ENCODE measurements around the gene ZBTB20.

The ZBTB20 gene

GRCh38 chr3:114563720-114564119 is 583.4 kb downstream of the ZBTB20 start:
- DNase-seq: no peak

DNA sequence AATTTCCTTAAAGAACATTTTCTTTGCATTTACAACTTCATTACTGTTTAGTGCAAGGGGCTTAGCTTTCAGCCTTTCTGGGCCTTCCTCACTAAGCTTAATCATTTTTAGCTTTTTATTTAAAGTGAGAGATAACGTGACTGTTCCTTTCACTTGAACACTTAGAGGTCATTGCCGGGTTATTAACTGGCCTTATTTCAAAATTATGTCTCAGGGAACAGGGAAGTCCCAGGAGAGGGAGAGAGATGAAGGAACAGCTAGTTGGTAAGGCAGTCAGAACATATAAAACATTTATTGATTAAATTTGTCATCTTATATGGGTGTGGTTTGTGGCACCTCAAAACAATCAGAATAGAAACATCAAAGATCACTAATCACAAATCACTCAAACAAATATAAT is 584.5 kb downstream of the ZBTB20 start:
- DNase-seq: no peak

GRCh38 chr3:114558271-114558670 is 588.8 kb downstream of the ZBTB20 start:
- no peak for DNase-seq

GRCh38 chr3:114557791-114558190 is 589.3 kb downstream of the ZBTB20 start:
- no peak for DNase-seq

DNA sequence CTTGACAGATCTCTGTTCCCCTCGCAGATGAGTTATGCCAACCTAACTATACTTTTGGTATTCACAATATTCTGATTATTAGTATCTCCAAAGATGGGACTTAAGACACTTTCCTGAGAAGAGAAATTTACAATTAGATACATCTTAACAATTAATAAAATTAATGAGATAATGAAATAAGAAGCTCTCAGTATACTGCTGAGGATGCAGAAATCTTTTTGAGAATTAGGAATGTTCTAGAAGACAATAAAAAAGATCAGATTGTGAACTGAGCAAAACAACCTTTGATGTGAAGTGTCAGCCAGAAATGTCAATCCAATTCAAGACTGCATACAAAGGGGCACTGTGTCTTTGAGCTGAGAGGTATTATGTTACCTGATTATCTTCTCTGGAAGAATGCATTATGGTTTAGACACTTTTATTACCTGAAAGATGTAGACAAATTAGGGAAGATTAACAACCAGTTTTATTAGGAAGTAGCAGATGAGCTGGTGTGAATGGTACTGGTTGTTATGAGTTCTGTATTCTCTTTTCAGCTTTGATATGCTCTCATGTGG is 590.4 kb downstream of the ZBTB20 start:
- no peak for DNase-seq

- peak; percentile 25 to 67 (median 66) for DNase-seq
Observed at GRCh38 chr3:114554731-114555130, 592.4 kb downstream of the ZBTB20 start.

- no peak for DNase-seq
Observed at GRCh38 chr3:114553949-114554593, 593.0 kb downstream of the ZBTB20 start.

DNA sequence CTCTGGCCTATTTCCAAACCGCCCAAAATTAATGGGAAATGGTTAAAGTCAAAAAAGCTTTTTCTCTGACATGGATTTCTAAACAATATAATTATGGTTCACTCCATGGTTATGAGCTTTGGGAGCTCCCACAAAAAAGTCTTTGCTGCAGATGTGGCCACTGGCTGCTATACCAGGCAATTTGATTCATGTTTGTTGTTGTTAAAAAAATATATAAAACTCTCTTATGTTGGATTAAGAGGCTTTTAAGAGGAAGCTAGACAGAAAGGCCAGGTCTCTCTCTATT is 594.6 kb downstream of the ZBTB20 start:
- no peak for DNase-seq

GRCh38 chr3:114551770-114552526 is 595.1 kb downstream of the ZBTB20 start:
- DNase-seq: peak in 1 of 3 donors; percentile 14

DNA sequence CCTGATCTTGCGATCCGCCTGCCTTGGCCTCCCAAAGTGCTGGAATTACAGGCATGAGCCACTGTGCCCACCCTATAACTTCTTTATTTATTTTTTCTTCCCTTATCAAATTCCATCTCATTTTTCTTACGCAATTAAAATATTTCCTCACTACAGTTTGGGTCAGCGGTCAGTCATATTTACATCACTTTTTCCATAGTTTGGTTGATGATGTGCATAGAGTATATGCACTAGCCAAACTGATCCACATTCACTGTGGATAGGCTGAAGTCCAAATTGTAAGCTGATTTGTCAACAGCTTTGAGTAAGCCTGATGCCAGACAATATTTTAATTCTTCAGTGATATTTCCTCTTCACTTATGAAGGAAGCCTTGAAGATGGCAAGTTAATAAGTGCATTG is 596.9 kb downstream of the ZBTB20 start:
- DNase-seq: no peak

DNA sequence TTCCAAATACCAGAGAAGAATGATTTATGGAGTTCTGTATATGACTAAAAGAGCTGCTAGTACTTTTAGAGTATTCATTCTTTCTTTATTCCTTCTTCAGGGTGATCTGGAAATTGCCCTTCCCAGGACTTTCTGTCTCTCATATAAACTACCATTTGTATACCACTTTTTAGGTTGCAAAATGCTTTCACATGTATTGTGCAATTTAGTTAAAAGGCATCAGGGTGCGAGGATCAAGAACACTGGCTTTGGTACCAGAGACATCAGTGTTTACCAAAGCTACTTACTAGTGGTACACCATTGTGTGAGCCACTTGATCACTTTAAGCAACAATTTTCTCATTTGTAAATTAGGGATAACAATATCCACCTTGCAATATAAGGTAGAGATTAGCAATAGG is 601.9 kb downstream of the ZBTB20 start:
- no peak for DNase-seq

GRCh38 chr3:114542359-114542758 is 604.7 kb downstream of the ZBTB20 start:
- DNase-seq: no peak

- no peak for DNase-seq
Observed at GRCh38 chr3:114539525-114539924, 607.6 kb downstream of the ZBTB20 start.

GRCh38 chr3:114538211-114538610 is 608.9 kb downstream of the ZBTB20 start:
- DNase-seq: peak in 2 of 3 donors; percentile 13 to 28

- DNase-seq: no peak
Observed at GRCh38 chr3:114528517-114528916, 618.6 kb downstream of the ZBTB20 start.

- peak in 1 of 3 donors; percentile 11 for DNase-seq
Observed at GRCh38 chr3:114527036-114527644, 619.9 kb downstream of the ZBTB20 start.

- DNase-seq: no peak
Observed at GRCh38 chr3:114525278-114525677, 621.8 kb downstream of the ZBTB20 start.

DNA sequence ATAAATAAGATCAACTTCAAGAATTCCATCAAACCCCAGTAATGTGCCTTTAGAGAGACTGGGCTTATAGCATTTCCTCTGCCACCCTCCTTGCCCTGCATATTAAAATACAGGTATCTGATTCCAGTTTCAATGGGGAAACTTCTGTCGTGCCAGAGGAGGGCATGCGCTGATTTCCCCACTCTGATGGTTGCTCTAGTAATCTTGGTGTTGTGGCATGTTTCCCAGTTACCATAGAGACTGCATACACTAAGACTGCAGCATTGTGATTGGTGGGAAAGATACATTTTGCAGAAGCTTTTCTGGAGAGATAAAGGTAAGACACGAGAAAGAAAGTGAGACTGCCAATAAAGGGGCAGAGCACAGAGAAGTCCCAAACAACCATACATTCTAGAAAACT is 627.7 kb downstream of the ZBTB20 start:
- DNase-seq: no peak

- no peak for DNase-seq
Observed at GRCh38 chr3:114518206-114518808, 628.8 kb downstream of the ZBTB20 start.

GRCh38 chr3:114510201-114510600 is 636.9 kb downstream of the ZBTB20 start:
- no peak for DNase-seq

DNA sequence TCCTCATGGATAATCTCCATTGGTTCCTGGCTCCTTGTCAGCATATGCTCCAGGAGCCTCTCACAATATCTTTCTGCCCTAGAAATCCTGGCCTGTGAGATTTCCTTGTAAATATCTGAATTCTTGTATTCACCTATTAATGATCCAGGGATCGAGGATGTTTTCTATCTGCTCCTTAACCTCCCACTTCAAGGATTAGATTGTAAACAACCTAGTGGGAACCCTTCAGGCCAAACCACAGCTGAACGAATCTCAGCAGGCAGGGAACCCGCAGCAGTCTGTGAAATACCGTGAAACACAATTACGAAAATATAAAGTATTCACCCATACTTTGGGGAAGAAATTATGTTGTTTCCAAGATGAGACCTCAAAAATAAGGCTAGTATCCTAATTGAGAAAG is 637.3 kb downstream of the ZBTB20 start:
- no peak for DNase-seq

- DNase-seq: no peak
Observed at GRCh38 chr3:114508976-114509375, 638.1 kb downstream of the ZBTB20 start.

GRCh38 chr3:114508208-114508607 is 638.9 kb downstream of the ZBTB20 start:
- DNase-seq: no peak

Measured in suppressor macrophage treated with lipopolysaccharide for 1 hour (primary cell).